CD4-positive, alpha-beta T cell (primary cell): ENCODE data around the gene NANOS2. TPM values are rescaled to one million over a fixed set of nuclear protein-coding genes. Genes with fewer than 3 reads are reported as not detected.

Experiments
- ATAC-seq: fragments of 200-7000 bp; cut with Tn5 transposase; one replicate; pipeline ENCODE4 v1.10.0; 2022; ENCODE audit warnings: mild to moderate bottlenecking; ENCODE audit not compliant: poor library complexity
- CTCF ChIA-PET: fragments of 350-600 bp; sonication (Branson Sonifier 250); formaldehyde crosslinking; loops from one replicate; lab custom pipeline; 2021; ENCODE audit warnings: antibody characterized with exemption, inconsistent platforms; lab: Charles Lee
- POLR2A ChIA-PET: fragments of 350-600 bp; sonication (Branson Sonifier 250); formaldehyde crosslinking; loops from one replicate; lab custom pipeline; 2021; ENCODE audit warnings: antibody characterized with exemption, inconsistent platforms; lab: Charles Lee
- DNase-seq, 14 experiments: peaks; one replicate each; pipeline ENCODE4 v3.0.0-alpha.2; 2013 to 2020; ENCODE audit warnings: mixed read lengths in 2 of 14
- H3K27ac ChIP-seq, 2 donors: one replicate each; pipeline versions ENCODE4 v1.5.1 to v1.7.0; 2013; ENCODE audit warnings: low read length in 2 of 2, low read depth in 1 of 2, mild to moderate bottlenecking in 1 of 2
- H3K27me3 ChIP-seq, 2 experiments: 1 replicate in 1 of 2; 2 replicates in 1 of 2; pipeline versions ENCODE4 v1.6.1 to v1.7.0; 2013; ENCODE audit warnings: low read length in 2 of 2, control low read depth in 1 of 2, mild to moderate bottlenecking in 1 of 2, moderate library complexity in 1 of 2; ENCODE audit not compliant: insufficient read depth in 2 of 2, control insufficient read depth in 1 of 2
- H3K36me3 ChIP-seq: one replicate; pipeline ENCODE4 v1.6.1; 2013; ENCODE audit warnings: low read length, control low read depth; ENCODE audit not compliant: insufficient read depth
- H3K4me1 ChIP-seq: one replicate; pipeline ENCODE4 v1.6.1; 2013; ENCODE audit warnings: low read length, control low read depth; ENCODE audit not compliant: insufficient read depth
- H3K4me3 ChIP-seq: one replicate; pipeline ENCODE4 v1.5.1; 2013; ENCODE audit warnings: mild to moderate bottlenecking, low read length, moderate library complexity
- H3K9me3 ChIP-seq, 2 experiments: 1 replicate in 1 of 2; 2 replicates in 1 of 2; pipeline versions ENCODE4 v1.6.1 to v1.7.0; 2013; ENCODE audit warnings: low read length in 2 of 2, mild to moderate bottlenecking in 2 of 2, control low read depth in 1 of 2, moderate library complexity in 1 of 2; ENCODE audit not compliant: control insufficient read depth in 1 of 2, insufficient read depth in 1 of 2
- H3K27ac Mint-ChIP-seq: one replicate; pipeline ENCODE4 v1.8.0; 2020; ENCODE audit warnings: mixed read lengths
- H3K27me3 Mint-ChIP-seq: one replicate; pipeline ENCODE4 v1.8.0; 2021; ENCODE audit warnings: mixed read lengths
- H3K36me3 Mint-ChIP-seq: one replicate; pipeline ENCODE4 v1.8.0; 2021; ENCODE audit warnings: low read depth, mixed read lengths
- H3K4me1 Mint-ChIP-seq: one replicate; pipeline ENCODE4 v1.8.0; 2021; ENCODE audit warnings: low read depth, mixed read lengths
- H3K4me3 Mint-ChIP-seq: one replicate; pipeline ENCODE4 v1.8.0; 2020; ENCODE audit warnings: mild to moderate bottlenecking, mixed read lengths
- H3K9me3 Mint-ChIP-seq: one replicate; pipeline ENCODE4 v1.8.0; 2020; ENCODE audit warnings: mixed read lengths
- intact Hi-C, 2 experiments: fragments of 100-400 bp; cut with DNase I in 1 of 2; cut with micrococcal nuclease in 1 of 2; formaldehyde crosslinking; loops; one replicate each; pipeline versions ENCODE4 v1.15.1 to v1.9.0; 2023 to 2025; cut with DNase I, micrococcal nuclease
- total RNA-seq, 174 experiments: library from RNA in 2 of 174; stranded (reverse) in 2 of 174; gene quantifications; one replicate each; pipeline ENCODE4 v1.2.3 and lab custom pipeline; 2021 to 2026
- TF ChIP-seq, protein P1 (sequence below): fragments of 200-600 bp; IDR thresholded peaks from one replicate; pipeline ENCODE4 v1.8.0; 2022; ENCODE audit warnings: antibody characterized with exemption, mild to moderate bottlenecking

Gene NANOS2
- total RNA-seq, 2 experiments from 2014 or later, result not detected

DNA sequence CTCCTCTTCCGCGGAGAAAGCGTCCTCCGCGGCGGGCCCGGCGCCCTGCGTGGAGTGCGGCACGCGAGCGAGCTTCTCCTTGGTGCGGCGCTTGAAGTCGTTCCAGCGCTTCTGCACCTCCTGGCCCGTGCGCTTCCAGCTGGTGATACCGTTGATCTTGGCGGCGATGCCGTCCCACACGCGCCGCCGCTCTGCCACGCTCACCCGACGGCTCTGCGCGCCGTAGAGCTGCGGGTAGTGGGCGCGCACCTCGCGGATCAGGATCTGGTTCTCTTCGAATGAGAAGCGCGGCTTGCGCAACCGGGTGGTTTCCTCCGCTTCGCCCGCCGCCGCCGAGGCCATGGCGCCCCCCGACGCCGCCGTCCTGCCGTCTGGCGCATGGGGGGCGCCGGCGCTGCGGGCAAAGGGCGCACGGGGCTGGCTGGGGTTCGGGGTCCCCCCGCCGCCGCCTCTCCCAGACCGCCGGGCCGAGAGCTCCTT is 13.1 kb downstream of the NANOS2 start:
- no peak for ATAC-seq
- intact Hi-C loops, result loop anchor here in 1 of 2 experiments (1.0 to 10.0 kb wide), 4 partner anchors 12 to 717 kb away; partner anchors contain the start of genes CCDC61, FOXA3 and SYMPK

DNA sequence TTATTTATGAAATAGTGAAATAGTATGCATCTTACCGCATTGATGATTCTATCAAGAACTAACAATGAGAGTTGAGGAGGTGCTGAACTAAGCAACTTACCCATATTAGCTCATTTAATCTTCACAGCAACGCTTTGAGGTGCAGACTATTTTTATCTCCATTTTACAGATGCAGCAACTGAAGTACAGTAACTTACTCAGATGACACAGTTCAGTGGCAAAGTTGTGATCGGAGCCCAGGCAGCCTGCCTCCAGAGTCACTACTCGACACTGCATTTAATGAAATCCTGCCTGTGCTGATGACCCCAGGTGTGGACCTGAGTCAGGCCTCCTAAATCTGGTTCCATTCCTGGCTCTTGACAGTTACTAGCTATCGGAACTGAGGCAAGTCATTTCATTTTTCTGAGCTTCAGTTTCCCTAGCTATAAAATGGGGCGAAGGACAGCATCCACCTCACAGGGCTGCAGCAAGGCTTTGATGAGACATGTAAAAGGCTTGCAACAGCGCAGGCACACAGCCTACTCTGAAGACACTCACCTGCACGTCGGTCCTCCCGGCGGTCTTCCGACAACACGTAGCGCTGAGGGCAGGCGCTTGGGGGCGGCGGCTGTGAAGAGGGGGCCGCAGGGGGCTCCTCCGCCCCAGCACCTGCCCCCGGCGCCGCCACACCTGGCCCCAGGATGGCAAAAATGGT is 13.7 kb downstream of the NANOS2 start:
- peak overlapping the region; percentile 67 for H3K4me3 Mint-ChIP-seq
- no peak overlapping the region for H3K27ac Mint-ChIP-seq
- Histone ChIP-seq H3K36me3 (peaks cover 10% of the 10 kb centered on the region), H3K27me3 (no peaks in the 10 kb centered on the region), H3K4me1 (peaks cover 26% of the 10 kb centered on the region), H3K27ac (no peak overlapping the region), H3K4me3 (peak overlapping the region; percentile 39), H3K9me3 (no peaks in the 10 kb centered on the region)
- TF ChIP-seq, protein P1, sequence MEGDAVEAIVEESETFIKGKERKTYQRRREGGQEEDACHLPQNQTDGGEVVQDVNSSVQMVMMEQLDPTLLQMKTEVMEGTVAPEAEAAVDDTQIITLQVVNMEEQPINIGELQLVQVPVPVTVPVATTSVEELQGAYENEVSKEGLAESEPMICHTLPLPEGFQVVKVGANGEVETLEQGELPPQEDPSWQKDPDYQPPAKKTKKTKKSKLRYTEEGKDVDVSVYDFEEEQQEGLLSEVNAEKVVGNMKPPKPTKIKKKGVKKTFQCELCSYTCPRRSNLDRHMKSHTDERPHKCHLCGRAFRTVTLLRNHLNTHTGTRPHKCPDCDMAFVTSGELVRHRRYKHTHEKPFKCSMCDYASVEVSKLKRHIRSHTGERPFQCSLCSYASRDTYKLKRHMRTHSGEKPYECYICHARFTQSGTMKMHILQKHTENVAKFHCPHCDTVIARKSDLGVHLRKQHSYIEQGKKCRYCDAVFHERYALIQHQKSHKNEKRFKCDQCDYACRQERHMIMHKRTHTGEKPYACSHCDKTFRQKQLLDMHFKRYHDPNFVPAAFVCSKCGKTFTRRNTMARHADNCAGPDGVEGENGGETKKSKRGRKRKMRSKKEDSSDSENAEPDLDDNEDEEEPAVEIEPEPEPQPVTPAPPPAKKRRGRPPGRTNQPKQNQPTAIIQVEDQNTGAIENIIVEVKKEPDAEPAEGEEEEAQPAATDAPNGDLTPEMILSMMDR, result no peak
- no peaks in the 10 kb centered on the region for H3K9me3 Mint-ChIP-seq
- DNase-seq, result no peak
- intact Hi-C loops, result loop anchor here in 1 of 2 experiments (1.0 to 10.0 kb wide), 4 partner anchors 12 to 716 kb away; partner anchors contain the start of genes CCDC61, FOXA3 and SYMPK
- CTCF ChIA-PET, result interaction anchor here (0.6 kb wide), 1 partner anchor 505 kb away, joined by 3 read pairs; no protein-coding TSS in a partner anchor
- peaks cover 28% of the 10 kb centered on the region for H3K4me1 Mint-ChIP-seq
- POLR2A ChIA-PET, result interaction anchor here (3.6 kb wide), 1 partner anchor 15 kb away, joined by 44 read pairs; the partner anchor contains the start of gene IRF2BP1
- ATAC-seq, result no peak
- H3K27me3 Mint-ChIP-seq, result no peaks in the 10 kb centered on the region
- peaks cover 40% of the 10 kb centered on the region for H3K36me3 Mint-ChIP-seq

More for the DNA sequence above, 13.1 kb downstream of the NANOS2 start:
- TF ChIP-seq, protein P1, result no peak
- H3K9me3 ChIP-seq, result no peaks in the 10 kb centered on the region
- peak overlapping the region; percentile 64 for H3K4me3 ChIP-seq
- no peaks in the 10 kb centered on the region for H3K27me3 ChIP-seq
- H3K4me3 Mint-ChIP-seq, result peak overlapping the region; percentile 56
- peaks cover 26% of the 10 kb centered on the region for H3K4me1 ChIP-seq
- no peaks in the 10 kb centered on the region for H3K9me3 Mint-ChIP-seq
- H3K27me3 Mint-ChIP-seq, result no peaks in the 10 kb centered on the region
- peak overlapping the region; percentile 89 for H3K27ac Mint-ChIP-seq
- ChIA-PET POLR2A (interaction anchor here (2.1 to 3.6 kb wide), 2 partner anchors 16 to 38 kb away, joined by 21 to 44 read pairs; partner anchors contain the start of genes FOXA3, IRF2BP1 and SYMPK), CTCF (interaction anchor here (0.6 kb wide), 1 partner anchor 10 kb away, joined by 3 read pairs; no protein-coding TSS in a partner anchor)
- peak in 5 of 14 experiments; percentile 16 to 75 (median 29) for DNase-seq
- H3K27ac ChIP-seq, result no peak overlapping the region
- peaks cover 10% of the 10 kb centered on the region for H3K36me3 ChIP-seq
- H3K36me3 Mint-ChIP-seq, result peaks cover 40% of the 10 kb centered on the region
- H3K4me1 Mint-ChIP-seq, result peaks cover 28% of the 10 kb centered on the region

- no peaks in the 10 kb centered on the region for H3K9me3 Mint-ChIP-seq
- Histone ChIP-seq H3K9me3 (no peaks in the 10 kb centered on the region), H3K36me3 (peaks cover 15% of the 10 kb centered on the region), H3K27me3 (no peaks in the 10 kb centered on the region), H3K4me3 (no peak overlapping the region), H3K4me1 (peaks cover 26% of the 10 kb centered on the region), H3K27ac (no peak overlapping the region)
- H3K27me3 Mint-ChIP-seq, result no peaks in the 10 kb centered on the region
- H3K4me3 Mint-ChIP-seq, result peak overlapping the region; percentile 67
- POLR2A ChIA-PET, result no interaction called here
- ATAC-seq, result no peak
- DNase-seq, result no peak
- H3K4me1 Mint-ChIP-seq, result peaks cover 28% of the 10 kb centered on the region
- CTCF ChIA-PET, result interaction anchor here (0.6 kb wide), 1 partner anchor 506 kb away, joined by 3 read pairs; no protein-coding TSS in a partner anchor
- H3K27ac Mint-ChIP-seq, result peak overlapping the region; percentile 33
- intact Hi-C loops, result loop anchor here in 1 of 2 experiments (5.0 to 10.0 kb wide), 3 partner anchors 38 to 715 kb away; partner anchors contain the start of genes CCDC61, FOXA3 and SYMPK
- peaks cover 47% of the 10 kb centered on the region for H3K36me3 Mint-ChIP-seq
- TF ChIP-seq, protein P1, result no peak
Measured at GRCh38 chr19:45899919-45900589, 14.5 kb downstream of the NANOS2 start.
